ENCODE results near the gene ULK4.
"Not testable (repeated sequence)": the region's sequence is repeated elsewhere in the genome, so short reads cannot be mapped to it uniquely, and the experiment has no call there.

Gene ULK4

DNA sequence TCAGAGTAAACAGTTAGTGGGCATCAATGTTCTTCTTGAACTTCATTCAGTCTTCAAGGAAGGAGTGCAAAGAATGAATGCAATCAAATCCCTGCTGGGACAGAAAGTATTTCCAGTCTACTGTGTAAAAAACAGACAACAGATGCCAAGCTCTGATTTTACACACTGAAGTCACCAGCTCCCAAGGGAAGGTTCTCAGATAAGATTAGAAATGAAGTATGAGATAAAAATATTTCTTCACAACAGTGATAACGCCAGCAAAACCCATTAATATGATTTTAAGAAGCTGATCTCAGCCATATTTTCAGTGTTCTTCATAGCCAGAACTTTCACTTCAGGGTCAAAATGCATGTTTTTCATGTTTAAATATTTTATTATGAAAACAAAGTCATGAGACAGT lies 497.0 kb downstream of the ULK4 start:
- Histone ChIP-seq H3K36me3 (ENCODE audit: insufficient read depth, low read length) (no peaks in the 10 kb centered on the region), H3K27me3 (ENCODE audit: control insufficient read depth, insufficient read depth, low read length) (no peaks in the 10 kb centered on the region), H3K4me2 (ENCODE audit: low read length) (no peak overlapping the region), H3K9me3 (replicated peaks; ENCODE audit: low read length) (no peaks in the 10 kb centered on the region), H3K9ac (ENCODE audit: low read depth, low read length) (no peak overlapping the region), H3K4me1 (ENCODE audit: control insufficient read depth, insufficient read depth, low read length) (no peaks in the 10 kb centered on the region), H3K4me3 (ENCODE audit: low read length) (no peak overlapping the region)

DNA sequence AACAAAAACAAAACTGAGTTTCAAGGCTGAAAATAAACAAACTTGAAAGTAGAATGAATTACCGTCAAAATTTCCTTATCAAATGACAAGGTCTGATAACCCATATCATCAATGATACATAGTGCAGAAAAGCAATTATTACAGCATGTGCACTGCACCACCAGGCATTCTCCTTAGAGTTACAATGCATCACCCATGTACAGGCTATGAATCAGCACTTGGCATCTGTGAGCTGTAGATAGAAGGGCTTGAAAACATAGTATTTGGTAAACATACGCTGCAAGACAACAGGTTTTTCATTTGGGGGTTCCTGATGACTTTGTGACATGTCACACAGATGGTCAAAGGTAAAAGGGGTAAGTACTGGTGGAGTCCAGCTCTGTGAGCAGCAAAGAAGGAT lies 497.5 kb downstream of the ULK4 start:
- no peaks in the 10 kb centered on the region for H3K27me3 ChIP-seq (ENCODE audit: control insufficient read depth, insufficient read depth, low read length)
- no peak overlapping the region for H3K9ac ChIP-seq (ENCODE audit: low read depth, low read length)
- no peaks in the 10 kb centered on the region for H3K36me3 ChIP-seq (ENCODE audit: insufficient read depth, low read length)
- no peaks in the 10 kb centered on the region for H3K4me1 ChIP-seq (ENCODE audit: control insufficient read depth, insufficient read depth, low read length)
- no peaks in the 10 kb centered on the region for H3K9me3 ChIP-seq (replicated peaks; ENCODE audit: low read length)
- no peak overlapping the region for H3K4me3 ChIP-seq (ENCODE audit: low read length)
- H3K4me2 ChIP-seq (ENCODE audit: low read length): no peak overlapping the region

DNA sequence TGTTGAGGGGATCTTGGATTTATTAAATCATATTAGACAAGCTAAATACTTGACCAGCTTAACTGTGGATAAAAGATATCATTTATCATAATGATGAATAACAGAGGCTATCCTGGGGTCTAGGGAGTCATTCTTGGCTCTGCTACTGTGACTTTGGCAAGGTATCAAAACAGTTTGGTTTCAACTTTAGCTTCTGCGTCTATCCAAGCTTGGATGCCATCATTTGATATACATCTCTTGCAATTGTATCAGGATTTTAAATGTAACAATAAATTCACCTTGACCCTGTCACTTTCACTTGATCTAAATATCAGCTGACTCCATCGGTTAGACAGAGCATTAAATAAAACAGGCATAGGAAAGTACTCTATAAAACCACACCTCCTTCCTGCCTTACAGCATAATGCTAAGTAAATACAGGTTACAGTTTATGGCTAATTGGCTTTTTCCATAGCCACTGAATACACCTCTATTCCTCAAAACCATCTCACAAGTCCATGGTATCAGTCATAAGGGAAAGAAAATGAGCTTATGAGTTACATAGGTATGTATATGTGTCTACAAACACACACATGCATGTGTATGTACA lies 499.7 kb downstream of the ULK4 start:
- Histone ChIP-seq H3K4me1 (ENCODE audit: control insufficient read depth, insufficient read depth, low read length) (no peaks in the 10 kb centered on the region), H3K4me2 (ENCODE audit: low read length) (no peak overlapping the region), H3K36me3 (ENCODE audit: insufficient read depth, low read length) (no peaks in the 10 kb centered on the region), H3K4me3 (ENCODE audit: low read length) (no peak overlapping the region), H3K27me3 (ENCODE audit: control insufficient read depth, insufficient read depth, low read length) (no peaks in the 10 kb centered on the region), H3K9me3 (replicated peaks; ENCODE audit: low read length) (no peaks in the 10 kb centered on the region), H3K9ac (ENCODE audit: low read depth, low read length) (no peak overlapping the region)

DNA sequence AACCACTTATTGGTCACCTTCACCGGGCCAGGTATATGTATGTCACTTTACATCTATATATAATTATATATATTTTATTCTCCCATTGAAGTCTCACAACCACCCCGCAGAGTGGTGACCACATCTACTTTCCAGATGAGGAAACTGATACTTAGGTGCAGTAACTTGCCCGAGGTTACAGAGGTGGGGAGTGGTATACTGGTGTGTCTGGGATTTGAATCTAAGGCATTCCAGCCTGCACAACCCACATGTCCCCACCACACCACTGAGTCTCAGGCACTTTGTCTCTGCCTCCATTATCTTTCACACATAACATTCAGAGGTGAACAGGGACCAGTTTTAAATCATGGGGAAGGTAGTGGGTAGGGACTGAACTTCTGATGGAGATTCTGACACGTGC lies 501.2 kb downstream of the ULK4 start:
- no peak overlapping the region for H3K9ac ChIP-seq (ENCODE audit: low read depth, low read length)
- H3K36me3 ChIP-seq (ENCODE audit: insufficient read depth, low read length): no peaks in the 10 kb centered on the region
- no peak overlapping the region for H3K4me3 ChIP-seq (ENCODE audit: low read length)
- no peaks in the 10 kb centered on the region for H3K4me1 ChIP-seq (ENCODE audit: control insufficient read depth, insufficient read depth, low read length)
- no peaks in the 10 kb centered on the region for H3K9me3 ChIP-seq (replicated peaks; ENCODE audit: low read length)
- H3K4me2 ChIP-seq (ENCODE audit: low read length): no peak overlapping the region
- H3K27me3 ChIP-seq (ENCODE audit: control insufficient read depth, insufficient read depth, low read length): no peaks in the 10 kb centered on the region

DNA sequence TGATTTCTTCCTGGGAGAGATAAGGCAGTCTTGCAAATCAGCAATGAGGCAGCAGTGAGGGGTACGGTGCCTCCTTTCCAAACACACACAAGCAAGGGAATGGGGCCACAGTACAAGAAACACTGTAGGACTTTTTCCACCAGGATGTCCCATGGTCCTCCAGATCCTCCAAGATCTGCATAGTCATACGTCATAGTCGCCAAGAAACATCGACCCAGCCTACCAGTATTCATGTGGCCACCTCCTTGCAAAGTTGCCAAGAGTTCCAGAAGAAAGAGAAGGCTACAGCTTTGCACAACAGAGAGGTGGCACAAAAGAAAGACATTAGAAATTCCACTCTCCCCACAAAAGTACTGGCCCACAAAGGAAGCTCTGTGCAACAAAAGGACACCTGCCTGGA lies 504.7 kb downstream of the ULK4 start:
- no peak overlapping the region for H3K9ac ChIP-seq (ENCODE audit: low read depth, low read length)
- H3K4me3 ChIP-seq (ENCODE audit: low read length): no peak overlapping the region

DNA sequence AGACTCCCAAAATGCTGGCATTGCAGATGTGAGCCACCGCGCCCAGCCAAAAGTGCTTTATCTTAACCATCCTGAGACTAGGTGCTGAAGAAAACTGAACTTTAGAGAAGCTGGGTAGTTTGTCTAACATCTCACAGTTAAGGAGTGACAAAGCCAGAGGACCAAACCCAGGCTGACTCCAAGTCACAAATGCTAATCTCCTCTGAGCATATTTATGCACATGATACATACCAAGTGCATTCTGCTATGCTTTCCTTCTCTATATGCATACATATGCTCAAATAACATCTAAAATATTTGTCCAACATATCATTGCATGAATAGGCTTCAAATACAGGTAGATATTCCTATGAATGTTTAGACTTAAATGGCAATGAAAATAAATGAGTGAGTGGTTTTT lies 505.7 kb downstream of the ULK4 start:
- Histone ChIP-seq H3K36me3 (ENCODE audit: insufficient read depth, low read length) (no peaks in the 10 kb centered on the region), H3K4me3 (ENCODE audit: low read length) (no peak overlapping the region), H3K4me2 (ENCODE audit: low read length) (no peak overlapping the region), H3K4me1 (ENCODE audit: control insufficient read depth, insufficient read depth, low read length) (no peaks in the 10 kb centered on the region), H3K27me3 (ENCODE audit: control insufficient read depth, insufficient read depth, low read length) (no peaks in the 10 kb centered on the region), H3K9ac (ENCODE audit: low read depth, low read length) (no peak overlapping the region), H3K9me3 (replicated peaks; ENCODE audit: low read length) (no peaks in the 10 kb centered on the region)

More for the DNA sequence above, 504.7 kb downstream of the ULK4 start:
- Histone ChIP-seq H3K27me3 (ENCODE audit: control insufficient read depth, insufficient read depth, low read length) (no peaks in the 10 kb centered on the region), H3K36me3 (ENCODE audit: insufficient read depth, low read length) (no peaks in the 10 kb centered on the region), H3K4me1 (ENCODE audit: control insufficient read depth, insufficient read depth, low read length) (no peaks in the 10 kb centered on the region), H3K9me3 (replicated peaks; ENCODE audit: low read length) (no peaks in the 10 kb centered on the region), H3K4me2 (ENCODE audit: low read length) (no peak overlapping the region)

DNA sequence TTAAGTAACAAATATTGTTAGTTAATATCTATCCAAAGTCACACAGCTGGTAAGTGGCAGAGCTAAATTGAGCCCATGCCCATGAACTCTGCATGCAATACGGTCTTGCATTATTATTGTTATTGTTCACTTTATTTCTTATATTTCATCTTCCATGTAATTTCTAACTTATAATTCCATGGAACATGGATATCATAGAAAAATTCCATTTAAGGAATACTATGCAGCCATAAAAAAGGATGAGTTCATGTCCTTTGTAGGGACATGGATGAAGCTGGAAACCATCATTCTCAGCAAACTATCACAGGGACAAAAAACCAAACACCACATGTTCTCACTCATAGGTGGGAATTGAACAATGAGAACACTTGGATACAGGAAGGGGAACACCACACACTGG lies 508.3 kb downstream of the ULK4 start:
- H3K36me3 ChIP-seq (ENCODE audit: insufficient read depth, low read length); H3K4me2 ChIP-seq (ENCODE audit: low read length); H3K4me3 ChIP-seq (ENCODE audit: low read length); H3K9me3 ChIP-seq (replicated peaks; ENCODE audit: low read length); H3K4me1 ChIP-seq (ENCODE audit: control insufficient read depth, insufficient read depth, low read length); H3K9ac ChIP-seq (ENCODE audit: low read depth, low read length); H3K27me3 ChIP-seq (ENCODE audit: control insufficient read depth, insufficient read depth, low read length): not testable (repeated sequence)

DNA sequence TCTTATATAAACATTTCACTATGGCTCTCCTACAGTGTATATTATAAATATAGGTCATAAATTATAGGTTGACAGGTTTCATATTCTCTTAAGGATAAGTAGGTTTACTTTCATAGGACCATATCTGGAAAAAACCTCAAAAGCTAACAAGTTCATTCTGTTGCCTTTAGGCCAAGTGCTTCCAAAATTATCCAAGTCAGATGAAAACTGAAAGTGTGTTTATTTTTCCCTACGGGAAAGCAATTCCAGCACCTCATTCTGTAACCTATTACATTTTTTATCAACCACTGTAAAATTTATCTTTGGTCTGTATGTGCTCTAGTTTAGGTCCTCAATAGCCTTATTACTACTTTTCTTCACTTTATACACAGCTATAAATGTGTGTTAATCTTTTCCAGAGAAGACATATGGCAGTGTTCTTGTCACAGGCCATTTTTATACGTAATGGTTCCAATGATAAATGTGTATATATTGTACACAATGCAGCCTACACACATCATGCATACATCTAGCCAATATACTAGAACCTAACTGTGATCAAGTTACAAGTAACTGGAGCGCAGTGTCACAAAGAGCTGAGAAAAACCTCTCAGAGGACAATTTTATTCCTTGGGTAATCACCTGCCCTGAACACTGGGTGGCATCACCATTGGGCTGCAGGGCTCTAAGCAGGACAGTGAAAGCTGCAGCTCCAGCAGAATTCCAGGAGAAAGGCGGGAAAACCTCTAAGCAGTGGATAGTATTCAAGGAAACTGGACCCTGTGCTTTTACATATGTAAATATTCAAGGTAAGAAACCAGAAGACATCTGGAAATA lies 511.3 kb downstream of the ULK4 start:
- Histone ChIP-seq H3K4me1 (ENCODE audit: control insufficient read depth, insufficient read depth, low read length) (no peaks in the 10 kb centered on the region), H3K9ac (ENCODE audit: low read depth, low read length) (no peak overlapping the region), H3K9me3 (replicated peaks; ENCODE audit: low read length) (no peaks in the 10 kb centered on the region), H3K4me3 (ENCODE audit: low read length) (no peak overlapping the region), H3K4me2 (ENCODE audit: low read length) (no peak overlapping the region), H3K36me3 (ENCODE audit: insufficient read depth, low read length) (no peaks in the 10 kb centered on the region), H3K27me3 (ENCODE audit: control insufficient read depth, insufficient read depth, low read length) (no peaks in the 10 kb centered on the region)

DNA sequence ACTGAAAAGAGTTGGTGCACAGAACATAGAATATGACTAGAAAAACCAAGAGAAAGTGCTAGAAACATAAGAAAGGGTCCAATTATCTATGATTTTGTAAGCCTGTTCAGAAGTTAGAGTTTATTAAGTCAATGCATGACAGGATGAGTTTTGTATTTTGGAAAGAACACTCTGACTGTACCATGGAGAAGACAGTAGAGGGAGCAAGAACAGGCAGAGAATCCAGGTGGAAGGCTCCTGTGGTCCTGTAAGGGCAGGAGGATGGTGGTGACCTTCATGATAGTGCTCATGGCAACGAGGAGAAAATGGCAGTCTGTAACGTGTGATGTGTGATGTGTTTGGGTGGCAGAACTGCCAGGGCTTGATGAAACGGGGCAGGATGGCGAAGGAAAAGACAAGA lies 513.5 kb downstream of the ULK4 start:
- H3K27me3 ChIP-seq (ENCODE audit: control insufficient read depth, insufficient read depth, low read length): no peaks in the 10 kb centered on the region
- no peaks in the 10 kb centered on the region for H3K36me3 ChIP-seq (ENCODE audit: insufficient read depth, low read length)
- no peaks in the 10 kb centered on the region for H3K4me1 ChIP-seq (ENCODE audit: control insufficient read depth, insufficient read depth, low read length)
- H3K9ac ChIP-seq (ENCODE audit: low read depth, low read length): no peak overlapping the region
- H3K4me2 ChIP-seq (ENCODE audit: low read length): no peak overlapping the region
- no peaks in the 10 kb centered on the region for H3K9me3 ChIP-seq (replicated peaks; ENCODE audit: low read length)
- H3K4me3 ChIP-seq (ENCODE audit: low read length): no peak overlapping the region

DNA sequence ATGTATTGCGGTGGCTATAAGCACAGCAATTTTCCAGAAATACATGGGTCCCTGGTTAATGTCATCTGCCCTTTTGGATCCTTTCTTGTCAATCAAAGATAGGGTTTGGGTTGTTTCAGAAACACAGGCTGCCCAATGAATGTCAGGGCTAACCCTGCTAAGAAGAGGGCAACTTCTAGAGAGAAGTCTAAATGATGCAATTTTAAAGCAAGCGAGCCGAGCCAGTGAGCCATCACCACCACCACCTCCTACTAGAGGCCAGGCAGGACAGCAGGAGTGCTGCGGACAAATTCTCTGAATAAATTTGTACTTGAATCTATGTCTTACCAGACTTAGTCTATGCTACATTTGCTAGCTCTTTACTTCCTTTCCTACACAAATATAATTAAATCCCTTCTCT lies 514.2 kb downstream of the ULK4 start:
- Histone ChIP-seq H3K9ac (ENCODE audit: low read depth, low read length) (no peak overlapping the region), H3K36me3 (ENCODE audit: insufficient read depth, low read length) (no peaks in the 10 kb centered on the region), H3K4me2 (ENCODE audit: low read length) (no peak overlapping the region), H3K27me3 (ENCODE audit: control insufficient read depth, insufficient read depth, low read length) (no peaks in the 10 kb centered on the region), H3K9me3 (replicated peaks; ENCODE audit: low read length) (no peaks in the 10 kb centered on the region), H3K4me1 (ENCODE audit: control insufficient read depth, insufficient read depth, low read length) (no peaks in the 10 kb centered on the region), H3K4me3 (ENCODE audit: low read length) (no peak overlapping the region)

DNA sequence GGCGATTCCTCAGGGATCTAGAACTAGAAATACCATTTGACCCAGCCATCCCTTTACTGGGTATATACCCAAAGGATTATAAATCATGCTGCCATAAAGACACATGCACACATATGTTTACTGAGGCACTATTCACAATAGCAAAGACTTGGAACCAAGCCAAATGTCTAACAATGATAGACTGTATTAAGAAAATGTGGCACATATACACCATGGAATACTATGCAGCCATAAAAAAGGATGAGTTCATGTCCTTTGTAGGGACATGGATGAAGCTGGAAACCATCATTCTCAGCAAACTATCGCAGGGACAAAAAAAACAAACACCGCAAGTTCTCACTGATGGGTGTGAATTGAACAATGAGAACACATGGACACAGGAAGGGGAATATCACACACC lies 515.6 kb downstream of the ULK4 start:
- H3K4me2 ChIP-seq (ENCODE audit: low read length); H3K9ac ChIP-seq (ENCODE audit: low read depth, low read length); H3K4me1 ChIP-seq (ENCODE audit: control insufficient read depth, insufficient read depth, low read length); H3K9me3 ChIP-seq (replicated peaks; ENCODE audit: low read length); H3K4me3 ChIP-seq (ENCODE audit: low read length); H3K36me3 ChIP-seq (ENCODE audit: insufficient read depth, low read length); H3K27me3 ChIP-seq (ENCODE audit: control insufficient read depth, insufficient read depth, low read length): not testable (repeated sequence)

DNA sequence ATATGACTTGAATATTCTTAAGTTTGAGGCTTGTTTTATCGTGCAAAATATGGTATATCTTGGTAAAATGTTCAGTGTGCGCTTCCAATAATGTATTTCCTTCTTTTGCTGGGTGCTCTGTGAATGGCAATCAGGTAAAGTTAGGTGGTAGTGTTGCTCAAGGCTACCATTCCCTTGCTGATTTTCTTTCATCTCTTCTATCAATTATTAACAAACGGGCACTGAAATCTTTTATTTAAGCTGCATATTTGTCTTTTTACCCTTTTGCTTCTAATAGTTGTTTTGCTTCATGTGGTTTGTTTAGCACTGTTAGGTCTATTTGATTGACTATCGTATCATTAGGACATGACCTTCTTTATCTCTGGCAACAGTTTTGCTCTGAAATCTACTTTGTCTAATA lies 520.3 kb downstream of the ULK4 start:
- H3K36me3 ChIP-seq (ENCODE audit: insufficient read depth, low read length): no peaks in the 10 kb centered on the region
- no peak overlapping the region for H3K9ac ChIP-seq (ENCODE audit: low read depth, low read length)
- no peak overlapping the region for H3K4me2 ChIP-seq (ENCODE audit: low read length)
- H3K9me3 ChIP-seq (replicated peaks; ENCODE audit: low read length): no peaks in the 10 kb centered on the region
- no peaks in the 10 kb centered on the region for H3K27me3 ChIP-seq (ENCODE audit: control insufficient read depth, insufficient read depth, low read length)
- H3K4me3 ChIP-seq (ENCODE audit: low read length): no peak overlapping the region
- no peaks in the 10 kb centered on the region for H3K4me1 ChIP-seq (ENCODE audit: control insufficient read depth, insufficient read depth, low read length)
